HEK293T (cell line): ENCODE data around the gene CALD1.

ENCODE experiments used
- ARNT ChIP-seq: fragments of 450-650 bp; IDR thresholded peaks from 2 replicates; pipeline ENCODE4 v1.6.1; 2017; ENCODE audit warnings: mild to moderate bottlenecking
- BHLHE40 ChIP-seq: fragments of 450-650 bp; IDR thresholded peaks from 2 replicates; pipeline ENCODE4 v1.6.1; 2016; ENCODE audit warnings: mild to moderate bottlenecking, moderate library complexity, borderline replicate concordance
- ELF4 ChIP-seq: fragments of 450-650 bp; IDR thresholded peaks from 2 replicates; pipeline ENCODE4 v1.6.1; 2017; ENCODE audit warnings: antibody characterized with exemption
- FOXA1 ChIP-seq: fragments of 450-650 bp; IDR thresholded peaks from 2 replicates; pipeline ENCODE4 v1.6.1; 2016; ENCODE audit warnings: mild to moderate bottlenecking
- FOXK2 ChIP-seq: fragments of 450-650 bp; IDR thresholded peaks from 2 replicates; pipeline ENCODE4 v1.6.1; 2016; ENCODE audit warnings: mild to moderate bottlenecking
- FOXM1 ChIP-seq: fragments of 450-650 bp; IDR thresholded peaks from 2 replicates; pipeline ENCODE4 v1.6.1; 2017; ENCODE audit warnings: mild to moderate bottlenecking, borderline replicate concordance
- HDGF ChIP-seq: fragments of 450-650 bp; IDR thresholded peaks from 2 replicates; pipeline ENCODE4 v1.6.1; 2017; ENCODE audit warnings: antibody characterized with exemption, borderline replicate concordance
- LEF1 ChIP-seq: fragments of 450-650 bp; IDR thresholded peaks from 2 replicates; pipeline ENCODE4 v1.6.1; 2017; ENCODE audit warnings: mild to moderate bottlenecking, borderline replicate concordance
- NFRKB ChIP-seq: fragments of 450-650 bp; IDR thresholded peaks from 2 replicates; pipeline ENCODE4 v1.6.1; 2016; ENCODE audit warnings: mild to moderate bottlenecking, moderate library complexity
- SP1 ChIP-seq: fragments of 450-650 bp; IDR thresholded peaks from 2 replicates; pipeline ENCODE4 v1.6.1; 2017
- SUZ12 ChIP-seq: fragments of 450-650 bp; IDR thresholded peaks from 2 replicates; pipeline ENCODE4 v1.6.1; 2016; ENCODE audit warnings: mild to moderate bottlenecking
- TARDBP ChIP-seq: fragments of 450-650 bp; IDR thresholded peaks from 2 replicates; pipeline ENCODE4 v1.6.1; 2016
- ZNF384 ChIP-seq: fragments of 450-650 bp; IDR thresholded peaks from 2 replicates; pipeline ENCODE4 v1.6.1; 2016

- TF ChIP-seq SUZ12 (no peak), TARDBP (no peak), NFRKB (no peak), BHLHE40 (no peak), SP1 (no peak), ARNT (no peak), FOXM1 (no peak), HDGF (no peak), FOXA1 (no peak), ELF4 (no peak), FOXK2 (no peak), LEF1 (no peak), ZNF384 (no peak)
These were observed 164.5 kb downstream of the CALD1 start for GRCh38 chr7:134943785-134944400.
